ENCODE measurements around the gene TMEM120A. TPM values are rescaled to one million over a fixed set of nuclear protein-coding genes. Genes with fewer than 3 reads are reported as not detected.
A peak's percentile ranks its signal among the peaks of the same experiment; 100 is the strongest.

Gene TMEM120A
- total RNA-seq, 2 donors from 2014 or later, result 39.4 to 44.7 TPM

- TF ChIP-seq CTCF (IDR thresholded peaks at IDR 0.05), result no peak
- DNase-seq (ENCODE audit: low spot score) (no peak), ATAC-seq (ENCODE audit: insufficient number of reproducible peaks, low FRiP score, low read depth) (no peak)
- Histone ChIP-seq H3K4me1 (ENCODE audit: control insufficient read depth in 1 of 2, low read depth in 2 of 2) (peaks cover 12 to 39% of the 10 kb centered on the region in 2 donors), H3K27me3 (replicated peaks; ENCODE audit: insufficient read depth) (no peaks in the 10 kb centered on the region), H3K36me3 (no peaks in the 10 kb centered on the region), H3K4me3 (peak overlapping the region; percentile 99), H3K9me3 (no peaks in the 10 kb centered on the region), H3K27ac (peak overlapping the region; percentile 92 to 100)
Observed at GRCh38 chr7:75995052-75995471, 667 bp upstream of the TMEM120A start.

- DNase-seq (ENCODE audit: low spot score), result peak; percentile 53
Observed at GRCh38 chr7:75993689-75994387, 557 bp downstream of the TMEM120A start.

GRCh38 chr7:75992083-75992755 lies 2.2 kb downstream of the TMEM120A start:
- Histone ChIP-seq H3K4me1 (ENCODE audit: control insufficient read depth in 1 of 2, low read depth in 2 of 2) (peaks cover 22 to 50% of the 10 kb centered on the region in 2 donors), H3K36me3 (peaks cover 8% of the 10 kb centered on the region), H3K4me3 (no peak overlapping the region), H3K27ac (peak overlapping the region; percentile 94 to 100), H3K9me3 (no peaks in the 10 kb centered on the region), H3K27me3 (replicated peaks; ENCODE audit: insufficient read depth) (no peaks in the 10 kb centered on the region)
- no peak for TF ChIP-seq CTCF (IDR thresholded peaks at IDR 0.05)
- ATAC-seq (ENCODE audit: insufficient number of reproducible peaks, low FRiP score, low read depth) (no peak), DNase-seq (ENCODE audit: low spot score) (no peak)

More at GRCh38 chr7:75993689-75994387, 557 bp downstream of the TMEM120A start:
- TF ChIP-seq CTCF (IDR thresholded peaks at IDR 0.05), result no peak
- no peaks in the 10 kb centered on the region for H3K9me3 ChIP-seq
- no peaks in the 10 kb centered on the region for H3K36me3 ChIP-seq
- H3K4me1 ChIP-seq (ENCODE audit: control insufficient read depth in 1 of 2, low read depth in 2 of 2), result peaks cover 22 to 50% of the 10 kb centered on the region in 2 donors
- no peaks in the 10 kb centered on the region for H3K27me3 ChIP-seq (replicated peaks; ENCODE audit: insufficient read depth)
- ATAC-seq (ENCODE audit: insufficient number of reproducible peaks, low FRiP score, low read depth), result peak; percentile 41
- H3K4me3 ChIP-seq, result peak overlapping the region; percentile 99
- H3K27ac ChIP-seq, result peak overlapping the region; percentile 99 to 100

DNA sequence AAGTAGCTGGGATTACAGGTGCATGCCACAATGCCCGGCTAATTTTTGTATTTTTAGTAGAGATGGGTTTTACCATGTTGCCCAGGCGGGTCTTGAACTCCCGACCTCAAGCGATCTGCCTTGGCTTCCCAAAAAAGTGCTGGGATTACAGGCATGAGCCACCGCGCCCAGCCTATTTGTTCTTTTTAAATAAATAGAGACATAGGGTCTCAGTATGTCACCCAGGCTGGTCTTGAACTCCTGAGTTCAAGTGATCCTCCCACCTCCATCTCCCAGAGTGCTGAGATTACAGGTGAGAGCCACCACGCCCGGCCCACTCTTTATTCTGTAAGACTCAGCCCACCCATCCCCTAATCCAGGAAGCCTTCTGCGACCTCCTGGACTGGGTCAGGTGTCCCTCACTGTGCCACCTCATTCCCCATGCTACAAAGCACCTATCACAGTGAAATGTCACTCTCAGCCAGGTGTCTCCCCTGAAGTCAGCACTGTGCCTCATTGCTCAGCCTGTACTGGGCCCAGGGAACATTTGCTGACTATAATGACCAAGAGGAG lies 2.8 kb downstream of the TMEM120A start:
- H3K36me3 ChIP-seq, result peaks cover 14% of the 10 kb centered on the region
- no peak for ATAC-seq (ENCODE audit: insufficient number of reproducible peaks, low FRiP score, low read depth)
- peaks cover 22 to 50% of the 10 kb centered on the region in 2 donors for H3K4me1 ChIP-seq (ENCODE audit: control insufficient read depth in 1 of 2, low read depth in 2 of 2)
- DNase-seq (ENCODE audit: low spot score), result no peak
- no peak overlapping the region for H3K4me3 ChIP-seq
- H3K27me3 ChIP-seq (replicated peaks; ENCODE audit: insufficient read depth), result no peaks in the 10 kb centered on the region
- TF ChIP-seq CTCF (IDR thresholded peaks at IDR 0.05), result no peak
- no peaks in the 10 kb centered on the region for H3K9me3 ChIP-seq
- H3K27ac ChIP-seq, result peak overlapping the region; percentile 94 to 100

Data from thoracic aorta (tissue), 2 donors.